HG03139 (cell line): ENCODE results near the gene COMTD1.
"Not testable (repeated sequence)": the region's sequence is repeated elsewhere in the genome, so short reads cannot be mapped to it uniquely, and the experiment has no call there.

Experiments
- ATAC-seq: cut with Tn5 transposase; IDR thresholded peaks from one replicate; pipeline ENCODE4 v1.9.1; 2021; ENCODE audit not compliant: unreplicated experiment

The COMTD1 gene

DNA sequence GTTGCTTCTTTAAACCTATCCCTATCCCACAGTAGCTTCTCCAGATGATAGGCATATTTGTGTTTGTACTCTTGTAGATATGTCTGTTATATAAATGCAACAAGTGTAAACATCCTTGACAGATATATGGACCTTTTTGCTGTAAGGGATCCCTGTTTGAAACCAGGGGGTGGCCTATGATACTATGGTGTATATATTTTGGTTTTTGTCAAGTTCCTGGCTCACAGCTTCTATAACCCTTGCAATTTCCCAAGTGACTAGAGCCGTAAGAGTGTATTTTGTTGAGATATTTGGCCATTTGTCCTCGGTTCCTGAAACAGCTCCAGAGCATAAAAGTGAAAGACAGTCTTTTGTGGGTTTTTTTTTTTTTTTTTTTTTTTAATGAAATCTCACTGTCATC lies 9.7 kb downstream of the COMTD1 start:
- no peak for ATAC-seq

DNA sequence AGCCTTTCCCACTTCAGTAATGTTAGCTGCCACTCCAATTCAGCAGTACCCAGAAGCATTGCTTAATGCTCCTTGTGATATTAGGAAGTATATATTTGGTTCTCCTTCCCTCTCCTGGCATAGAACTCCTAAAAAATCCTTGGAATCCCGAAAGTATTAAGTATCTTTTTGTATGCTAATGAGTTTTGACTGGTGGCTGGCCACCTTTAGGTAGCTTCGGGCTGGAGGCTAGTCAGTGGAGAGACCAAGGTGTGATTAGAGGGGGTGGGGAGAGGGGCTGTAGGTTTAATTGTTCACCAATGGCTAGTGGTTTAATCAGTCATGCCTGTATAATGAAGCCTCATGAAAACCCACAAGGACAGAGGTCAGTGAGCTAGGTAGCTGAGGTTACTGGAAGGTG lies 12.2 kb downstream of the COMTD1 start:
- no peak for ATAC-seq

DNA sequence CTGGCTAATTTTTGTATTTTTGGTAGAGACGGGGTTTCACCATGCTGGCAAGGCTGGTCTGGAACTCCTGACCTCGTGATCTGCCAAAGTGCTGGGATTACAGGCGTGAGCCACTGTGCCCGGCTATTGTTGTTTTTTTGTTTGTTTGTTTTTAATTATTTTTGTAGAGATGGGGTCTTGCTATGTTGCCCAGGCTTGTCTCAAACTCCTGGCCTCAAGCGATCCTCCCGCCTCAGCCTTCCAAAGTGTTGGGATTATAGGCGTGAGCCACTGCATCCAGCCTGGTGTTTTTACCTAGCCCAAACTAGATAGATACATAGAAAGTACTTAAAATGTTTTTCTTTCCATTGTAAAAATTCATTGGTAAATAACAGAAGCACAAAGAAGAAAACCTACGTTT lies 14.3 kb downstream of the COMTD1 start:
- not testable (repeated sequence) for ATAC-seq

DNA sequence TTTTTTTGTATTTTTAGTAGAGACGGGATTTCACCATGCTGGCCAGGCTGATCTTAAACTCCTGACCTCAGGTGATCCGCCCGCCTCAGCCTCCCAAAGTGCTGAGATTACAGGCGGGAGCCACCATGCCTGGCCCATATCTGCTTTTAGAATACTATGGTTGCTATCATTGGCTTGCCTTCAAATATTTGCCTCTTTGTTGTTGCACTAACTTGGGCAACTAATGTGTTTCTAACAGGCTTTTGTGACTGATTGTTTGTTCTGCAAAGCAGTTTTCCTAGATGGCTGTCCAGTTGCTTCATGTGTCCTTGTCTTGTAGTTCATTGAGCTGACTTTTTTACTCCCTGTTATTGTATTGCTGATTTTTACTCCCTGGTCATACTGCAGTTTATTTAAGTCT lies 15.5 kb downstream of the COMTD1 start:
- no peak for ATAC-seq

DNA sequence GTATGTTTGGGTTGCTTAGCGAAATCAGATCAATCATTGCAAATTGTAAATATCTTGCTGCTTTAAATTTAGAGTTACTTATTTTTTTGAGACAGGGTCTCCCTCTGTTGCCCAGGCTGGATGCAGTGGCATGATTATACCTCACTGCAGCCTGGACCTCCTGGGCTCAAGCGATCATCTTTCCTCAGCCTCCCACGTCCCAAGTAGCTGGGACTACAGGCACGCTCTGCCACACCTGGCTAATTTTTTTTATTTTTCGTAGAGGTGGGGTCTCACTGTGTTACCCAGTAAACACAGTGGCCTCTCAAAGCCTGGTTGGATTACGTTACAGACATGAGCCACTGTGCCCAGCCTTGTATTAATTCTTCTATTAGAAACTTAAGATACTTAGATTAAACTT lies 23.4 kb downstream of the COMTD1 start:
- no peak for ATAC-seq

DNA sequence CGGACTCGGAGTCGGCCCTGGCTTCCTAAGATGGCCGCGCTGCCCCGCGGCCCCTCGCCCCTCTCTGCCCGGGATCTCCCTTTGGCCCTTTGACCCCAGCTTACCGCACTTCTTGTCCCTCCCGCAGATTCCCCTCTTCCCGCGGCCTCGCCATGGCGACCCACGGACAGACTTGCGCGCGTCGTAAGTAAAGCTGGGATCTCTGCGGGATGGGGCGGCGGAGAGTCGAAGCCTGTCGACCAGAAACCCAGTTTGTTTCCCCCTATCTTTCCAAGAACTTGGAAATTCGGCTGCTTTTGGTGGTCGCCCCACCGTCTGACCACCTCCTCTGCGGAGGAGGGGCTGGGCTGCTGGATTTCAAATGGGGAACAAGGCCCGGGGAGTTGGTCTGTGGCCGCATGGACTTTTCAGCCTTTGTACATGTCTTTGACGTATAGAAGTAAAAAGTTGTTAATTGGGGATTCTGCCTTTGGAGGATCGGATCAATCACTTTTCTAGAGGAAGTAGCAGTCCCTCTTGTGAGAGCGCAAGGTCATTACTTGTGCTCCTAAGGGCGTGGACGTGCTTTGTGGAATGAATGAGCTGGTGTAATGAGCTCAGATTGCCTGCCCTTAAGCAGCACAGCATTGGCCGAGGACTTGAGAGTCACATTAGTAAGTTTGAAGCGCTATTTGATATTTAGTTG lies 24.6 kb downstream of the COMTD1 start:
- no peak for ATAC-seq

DNA sequence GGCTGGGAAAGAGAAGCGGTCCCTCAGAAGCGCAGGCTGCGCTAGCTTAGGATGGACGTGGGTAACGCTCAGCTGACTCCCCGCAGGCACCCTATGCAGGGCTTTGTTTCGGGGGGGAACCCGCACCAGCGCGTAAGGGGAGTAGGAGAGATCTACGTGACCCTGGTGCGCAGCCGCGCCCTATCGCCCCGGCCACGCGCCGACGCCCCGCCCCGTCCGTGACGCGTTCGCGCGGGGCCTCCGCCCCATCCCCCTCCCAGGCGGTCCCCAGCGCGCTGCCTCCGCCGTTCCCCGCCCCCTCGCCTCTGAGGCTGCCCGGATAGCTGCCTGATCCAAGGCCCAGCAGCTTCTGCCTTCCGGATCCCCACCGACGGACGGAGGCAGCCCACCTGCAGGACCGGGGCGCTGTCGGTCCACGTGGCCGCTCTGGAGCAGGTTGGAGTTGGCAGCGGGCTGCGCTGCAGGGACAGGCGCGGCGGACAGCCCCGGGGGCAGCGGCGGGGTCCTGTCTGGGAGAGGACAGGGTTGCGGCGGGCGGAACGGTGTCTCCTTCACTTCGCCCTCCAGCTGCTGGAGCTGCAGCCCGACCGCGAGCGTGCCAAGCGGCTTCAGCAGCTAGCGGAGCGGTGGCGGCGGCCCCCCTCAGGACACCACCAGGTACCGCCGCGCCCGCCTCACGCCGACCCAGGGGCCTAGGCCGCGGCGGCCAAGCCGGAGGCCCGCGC lies 25.3 kb downstream of the COMTD1 start, which contains the start of gene VDAC2:
TSS of gene VDAC2 (plus strand) at position 515 of the 725 bp plus-strand sequence. CDS start 363 bp downstream, outside the sequence.
- peak; percentile 81 for ATAC-seq

DNA sequence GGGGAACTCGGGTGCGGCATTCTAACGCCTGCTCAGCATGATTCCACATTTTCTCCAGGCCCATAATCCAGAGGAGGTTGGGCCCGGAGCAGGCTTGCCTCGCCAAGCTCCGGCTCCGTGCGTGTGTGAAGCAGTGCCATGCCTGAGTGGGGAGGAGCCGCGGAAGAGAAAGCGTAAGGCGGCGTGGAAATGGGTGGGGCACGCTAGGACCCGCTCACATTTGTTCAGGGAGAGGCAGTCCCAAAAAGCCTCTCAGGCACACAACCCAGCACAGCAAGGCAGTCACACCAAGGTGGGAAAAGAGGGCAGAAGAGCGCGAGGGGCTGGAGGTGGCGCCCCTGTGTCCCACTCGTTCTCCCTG lies 25.9 kb downstream of the COMTD1 start:
- peak; percentile 37 for ATAC-seq

DNA sequence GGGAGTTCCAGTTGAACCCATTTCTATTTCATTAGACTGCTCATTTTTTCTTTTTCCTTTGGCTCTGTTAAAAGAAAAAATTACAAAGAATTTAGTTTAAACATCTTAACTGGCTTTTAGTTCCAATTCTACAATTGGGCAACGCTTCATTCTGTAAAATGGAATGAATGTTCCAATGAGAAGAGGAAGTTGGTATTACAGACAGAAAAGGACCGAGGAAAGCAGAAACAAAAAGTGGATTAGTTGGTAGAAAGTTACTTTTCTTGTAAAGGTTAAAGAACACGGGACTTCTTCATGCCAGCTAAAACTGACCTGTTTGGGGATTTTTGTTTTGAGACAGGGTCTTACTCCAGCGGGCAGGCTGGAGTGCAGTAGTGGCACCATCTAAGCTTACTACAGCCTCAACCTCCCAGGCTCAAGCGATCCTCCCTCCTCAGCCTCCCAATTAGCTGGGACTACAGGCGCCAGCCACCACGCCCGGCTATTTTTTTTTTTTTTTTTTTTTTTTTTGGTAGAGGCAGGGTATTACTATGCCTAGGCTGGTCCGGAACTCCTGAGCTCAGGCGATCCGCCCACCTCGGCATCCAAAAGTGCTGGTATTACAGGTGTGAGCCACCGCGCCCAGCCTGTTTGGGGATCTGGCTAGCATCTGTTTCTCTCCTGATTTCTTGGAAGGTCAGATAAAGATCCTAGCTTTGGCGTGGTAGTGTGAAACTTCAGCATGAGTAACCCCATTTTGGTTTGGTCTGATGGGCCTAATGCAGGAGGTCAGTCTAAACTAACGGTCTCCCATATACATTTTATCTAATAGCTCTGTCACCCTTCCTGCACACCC lies 26.5 kb downstream of the COMTD1 start:
- no peak for ATAC-seq

DNA sequence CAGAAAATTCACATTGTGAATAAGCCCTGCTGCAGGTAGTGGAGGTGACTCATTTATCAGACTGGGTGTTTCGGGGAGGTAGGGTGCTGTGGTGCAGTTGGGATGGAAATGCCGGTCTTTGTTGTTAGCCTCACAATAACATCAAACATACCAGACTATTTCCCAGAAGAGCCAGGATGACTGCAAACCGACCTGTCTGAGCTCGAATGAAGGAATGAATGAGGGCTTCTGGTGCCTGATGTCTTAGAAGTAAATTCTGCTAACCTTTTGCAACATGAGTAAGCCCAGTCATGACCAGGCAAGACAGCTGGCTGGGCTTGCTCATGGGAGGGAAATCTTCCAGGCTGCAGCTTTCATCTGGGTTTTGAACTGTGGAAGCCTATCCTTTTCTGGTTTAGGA lies 27.6 kb downstream of the COMTD1 start:
- no peak for ATAC-seq

DNA sequence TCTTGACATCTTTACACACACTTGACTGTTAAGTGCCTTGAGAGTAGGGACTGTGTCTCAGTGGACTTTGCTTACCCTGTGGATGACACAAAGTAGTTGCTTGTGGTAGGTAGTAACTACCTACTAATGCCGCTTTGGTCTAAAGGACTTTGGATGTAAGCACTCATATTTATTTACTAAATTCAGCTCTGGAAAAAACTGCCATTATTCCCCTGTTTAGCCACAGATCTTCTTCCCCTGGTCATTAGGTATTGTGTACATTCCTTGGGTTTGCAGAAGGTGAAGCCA lies 28.0 kb downstream of the COMTD1 start:
- ATAC-seq, result no peak

DNA sequence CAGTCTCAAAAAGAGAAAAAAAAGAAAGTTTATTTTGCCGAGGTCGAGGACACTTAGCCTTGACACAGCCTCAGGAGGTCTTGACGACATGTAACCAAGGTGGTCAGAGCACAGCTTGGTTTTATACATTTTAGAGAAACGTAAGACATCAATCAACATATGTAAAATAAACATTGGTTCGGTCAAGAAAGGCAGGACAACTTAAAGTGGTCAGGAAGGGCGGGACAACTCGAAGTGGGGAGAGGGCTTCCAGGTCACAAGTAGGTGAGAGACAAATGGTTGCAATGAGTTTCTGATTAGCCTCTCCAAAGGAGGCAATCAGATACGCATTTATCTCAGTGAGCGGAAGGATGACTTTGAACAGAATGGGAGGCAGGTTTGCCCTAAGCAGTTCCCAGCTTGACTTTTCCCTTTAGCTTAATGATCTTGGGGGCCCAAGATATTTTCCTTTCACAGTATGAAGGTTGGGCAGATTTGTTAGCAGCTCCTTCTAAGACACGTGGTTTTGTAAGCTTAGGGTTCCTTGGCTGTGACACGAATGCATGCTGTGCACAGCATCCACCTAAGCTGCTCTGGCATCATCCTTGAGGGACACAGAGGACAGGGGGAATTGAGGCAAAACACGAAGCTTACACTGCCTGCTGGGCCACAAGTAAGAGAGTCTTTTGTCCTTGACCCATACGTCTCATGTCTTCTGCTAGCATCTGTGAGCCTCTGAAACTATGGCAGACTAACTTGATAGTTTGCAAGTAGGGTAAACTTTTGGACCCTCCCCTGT lies 28.5 kb downstream of the COMTD1 start:
- no peak for ATAC-seq

DNA sequence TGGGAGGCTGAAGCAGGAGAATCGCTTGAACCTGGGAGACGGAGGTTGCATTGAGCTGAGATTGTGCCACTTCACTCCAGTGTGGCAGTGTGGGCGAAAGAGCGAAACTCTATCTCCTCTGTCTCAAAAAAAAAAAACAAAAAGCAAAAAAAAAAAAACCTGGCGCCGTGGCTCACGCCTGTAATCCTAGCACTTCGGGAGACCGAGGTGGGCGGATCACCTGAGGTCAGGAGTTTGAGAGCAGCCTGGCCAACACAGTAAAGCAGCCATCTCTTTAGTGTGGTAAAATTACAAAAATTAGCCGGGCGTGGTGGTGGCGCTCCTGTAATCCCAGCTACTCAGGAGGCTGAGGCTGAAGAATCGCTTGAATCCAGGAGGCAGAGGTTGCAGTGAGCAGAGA lies 29.1 kb downstream of the COMTD1 start:
- ATAC-seq, result not testable (repeated sequence)

DNA sequence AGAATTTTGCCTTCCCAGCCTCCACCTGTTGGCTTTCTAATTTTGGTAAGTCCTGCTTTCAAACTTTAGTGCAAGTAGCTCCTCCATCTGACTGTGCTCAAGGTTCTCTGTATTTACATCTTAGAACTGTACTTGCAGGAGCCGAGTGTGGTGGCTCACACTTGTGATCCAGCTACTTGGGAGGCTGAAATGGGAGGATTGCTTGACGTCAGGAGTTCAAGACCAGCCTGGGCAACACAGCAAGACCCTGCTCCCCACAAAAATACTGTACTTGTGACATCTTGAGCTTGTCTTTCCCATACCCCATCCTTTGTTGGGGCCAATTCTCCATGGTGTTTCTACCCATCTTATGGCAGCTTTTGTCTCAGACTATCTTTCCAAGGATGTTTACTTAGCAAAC lies 29.8 kb downstream of the COMTD1 start:
- ATAC-seq, result no peak

DNA sequence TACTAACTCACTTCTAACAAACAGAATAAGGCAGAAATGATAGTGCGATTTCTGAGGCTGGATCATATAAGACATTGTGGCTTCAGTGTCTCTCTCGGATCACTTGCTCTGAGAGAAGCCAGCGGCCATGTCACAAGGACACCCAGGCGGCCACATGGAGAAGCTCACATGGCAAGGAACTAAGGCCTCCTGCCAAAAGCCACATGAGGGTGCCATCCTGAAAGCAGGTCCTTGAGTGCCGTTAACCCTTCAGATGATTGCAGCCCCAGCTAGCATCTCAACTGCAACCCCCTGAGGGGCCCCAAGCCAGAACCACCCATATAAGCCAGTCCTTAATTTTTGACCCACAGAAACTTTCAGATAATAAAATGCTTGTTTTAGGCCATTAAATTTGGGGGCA lies 32.0 kb downstream of the COMTD1 start:
- ATAC-seq, result no peak

DNA sequence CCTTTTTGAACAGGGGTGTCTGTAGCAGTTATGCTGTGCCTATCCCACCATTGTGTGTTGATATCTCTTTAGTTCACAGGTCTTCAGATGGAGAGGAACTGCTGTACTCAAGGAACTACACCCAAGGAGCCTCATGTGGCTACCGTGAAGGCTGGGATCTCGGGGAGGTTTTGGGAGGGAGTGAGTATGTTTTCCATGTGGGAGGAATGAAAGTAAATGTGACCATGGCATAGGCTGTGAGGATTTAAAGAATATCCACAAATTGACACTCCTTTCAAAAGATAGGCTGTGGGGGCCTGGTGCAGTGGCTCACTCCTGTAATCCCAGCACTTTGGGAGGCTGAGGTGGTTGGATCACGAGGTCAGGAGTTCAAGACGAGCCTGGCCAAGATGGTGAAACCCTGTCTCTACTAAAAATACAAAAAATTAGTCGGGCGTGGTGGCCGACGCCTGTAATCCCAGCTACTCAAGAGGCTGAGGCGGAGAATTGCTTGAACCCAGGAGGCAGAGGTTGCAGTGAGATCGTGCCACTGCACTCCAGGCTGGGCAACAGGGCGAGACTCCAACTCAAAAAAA lies 32.6 kb downstream of the COMTD1 start:
- ATAC-seq, result not testable (repeated sequence)

DNA sequence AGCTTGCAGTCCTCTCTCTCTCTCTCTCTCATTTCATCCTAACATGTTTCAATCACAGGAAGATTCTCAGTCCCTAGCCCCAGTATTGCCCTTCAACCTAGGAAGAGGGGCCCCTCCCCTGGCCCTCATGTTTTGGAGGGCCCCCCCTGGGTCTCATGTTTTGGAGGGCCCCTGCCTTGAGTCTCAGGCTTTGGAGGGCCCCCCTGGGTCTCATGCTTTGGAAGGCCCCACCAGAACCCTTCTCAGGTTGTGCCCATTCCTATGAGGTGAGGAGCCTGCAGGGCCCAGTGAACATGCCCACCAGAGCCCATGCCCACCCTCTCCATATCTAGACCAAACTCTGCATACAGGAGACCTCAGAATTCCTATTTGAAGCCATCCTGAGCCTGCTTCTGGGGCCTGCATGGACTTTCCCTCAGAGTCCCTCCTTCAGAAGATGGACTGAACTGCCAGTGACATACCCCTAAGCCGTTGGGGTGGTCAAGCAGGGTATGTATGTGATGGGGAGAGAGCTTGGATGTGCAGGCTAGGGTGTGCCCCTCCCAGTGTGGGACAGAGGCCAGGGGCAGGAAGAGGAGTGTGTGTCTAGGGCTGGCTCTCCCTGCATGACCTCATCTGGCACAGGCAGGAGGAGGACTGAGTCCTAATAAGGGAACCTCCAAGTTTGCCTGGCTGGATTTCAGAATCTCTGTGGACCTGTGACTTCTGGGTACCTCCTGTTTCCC lies 33.3 kb downstream of the COMTD1 start:
- no peak for ATAC-seq

DNA sequence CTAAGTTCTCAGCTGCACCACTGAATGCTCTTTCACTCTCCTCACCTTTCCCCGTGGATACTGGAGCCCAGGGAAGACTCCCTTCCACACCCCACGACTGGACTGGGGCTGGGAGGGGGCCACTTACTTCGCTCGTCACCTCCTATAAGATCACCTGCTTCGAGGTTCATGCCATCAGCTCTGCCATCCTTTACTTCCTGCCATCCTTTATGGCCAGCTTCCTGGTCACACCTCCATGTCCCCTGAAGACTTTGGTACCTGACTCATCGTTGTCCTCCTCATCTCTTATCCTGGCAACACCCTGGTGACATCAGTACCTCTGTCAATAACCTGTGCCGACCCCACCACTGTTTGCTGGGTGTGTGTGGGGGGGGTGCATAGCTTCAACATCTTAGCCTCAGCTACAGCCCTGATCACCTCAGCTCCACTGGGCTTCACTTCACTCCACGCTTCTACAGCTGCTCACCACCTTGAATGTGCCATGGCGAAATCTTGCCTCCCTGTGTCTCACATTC lies 33.9 kb downstream of the COMTD1 start:
- no peak for ATAC-seq

DNA sequence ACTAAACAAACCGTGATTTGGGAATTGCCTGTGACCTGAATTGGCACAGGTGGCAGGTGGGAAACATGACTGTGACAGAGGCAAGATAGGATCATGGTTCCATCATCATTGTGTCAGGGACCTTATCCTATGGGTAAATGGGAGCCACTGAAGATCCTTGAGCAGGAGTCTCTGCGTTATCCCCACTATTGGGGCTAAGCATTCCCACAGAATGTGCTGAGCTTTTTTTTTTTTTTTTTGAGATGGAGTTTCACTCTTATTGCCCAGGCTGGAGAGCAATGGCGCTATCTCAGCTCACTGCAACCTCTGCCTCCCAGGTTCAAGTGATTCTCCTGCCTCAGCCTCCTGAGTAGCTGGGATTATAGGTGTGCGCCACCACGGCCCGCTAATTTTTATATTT lies 35.8 kb downstream of the COMTD1 start:
- not testable (repeated sequence) for ATAC-seq

DNA sequence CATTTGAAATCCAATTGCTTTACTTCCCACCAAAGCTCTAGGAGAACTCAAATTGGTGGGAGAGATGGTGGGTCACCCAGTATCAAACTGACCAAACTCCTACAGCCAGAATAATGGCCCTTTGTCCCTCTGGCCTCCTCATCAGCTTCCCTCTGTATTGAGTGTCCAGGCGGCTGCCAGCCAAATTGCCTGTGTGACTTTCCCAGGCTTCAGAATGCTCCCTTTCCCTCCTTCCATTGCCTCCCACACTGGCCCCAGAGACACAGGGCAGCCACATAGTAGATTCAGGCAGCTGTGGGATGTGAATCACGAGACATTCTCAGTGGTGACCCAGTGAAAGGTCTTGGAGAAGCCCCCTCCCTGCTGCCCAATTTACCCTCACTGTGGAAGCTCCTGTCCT lies 37.9 kb downstream of the COMTD1 start:
- ATAC-seq, result no peak
